Stimulated activated CD8-positive, alpha-beta memory T cell treated with anti-CD3 and anti-CD28 coated beads, Interleukin-7, amount 100 ng/mL, for 48 hours (primary cell): ENCODE data around the gene PCBD1.

Source experiments
- DNase-seq, 2 donors: peaks; one replicate each; pipeline ENCODE4 v3.0.0-alpha.2; 2020; ENCODE audit warnings: low read depth in 1 of 2; ENCODE audit errors: extremely low read depth in 1 of 2

The PCBD1 gene

GRCh38 chr10:70918851-70919530 lies 30.6 kb upstream of the PCBD1 start:
- DNase-seq = no peak

- DNase-seq = no peak
Measured at GRCh38 chr10:70917635-70918034, 29.3 kb upstream of the PCBD1 start.

- no peak for DNase-seq
Measured at GRCh38 chr10:70917226-70917625, 28.9 kb upstream of the PCBD1 start.

- no peak for DNase-seq
Measured at GRCh38 chr10:70916241-70916640, 27.9 kb upstream of the PCBD1 start.

- DNase-seq = no peak
Measured at GRCh38 chr10:70915806-70916205, 27.4 kb upstream of the PCBD1 start.

- DNase-seq = no peak
Measured at GRCh38 chr10:70915206-70915605, 26.8 kb upstream of the PCBD1 start.

- no peak for DNase-seq
Measured at GRCh38 chr10:70914316-70914864, 26.0 kb upstream of the PCBD1 start.

GRCh38 chr10:70913893-70914240 lies 25.5 kb upstream of the PCBD1 start:
- DNase-seq = no peak

- no peak for DNase-seq
Measured at GRCh38 chr10:70913191-70913892, 25.0 kb upstream of the PCBD1 start.

GRCh38 chr10:70912556-70912955 lies 24.2 kb upstream of the PCBD1 start:
- DNase-seq = no peak

- no peak for DNase-seq
Measured at GRCh38 chr10:70911386-70911785, 23.0 kb upstream of the PCBD1 start.

- no peak for DNase-seq
Measured at GRCh38 chr10:70910486-70911341, 22.3 kb upstream of the PCBD1 start.

- no peak for DNase-seq
Measured at GRCh38 chr10:70909326-70909935, 21.1 kb upstream of the PCBD1 start.

- no peak for DNase-seq
Measured at GRCh38 chr10:70908406-70909296, 20.3 kb upstream of the PCBD1 start.

GRCh38 chr10:70907637-70908405 lies 19.5 kb upstream of the PCBD1 start:
- no peak for DNase-seq

GRCh38 chr10:70906953-70907636 lies 18.7 kb upstream of the PCBD1 start:
- no peak for DNase-seq

GRCh38 chr10:70906031-70906783 lies 17.8 kb upstream of the PCBD1 start:
- no peak for DNase-seq
